Adipose tissue (tissue), 3 donors: ENCODE results near the gene CROCC2. TPM values are rescaled to one million over a fixed set of nuclear protein-coding genes. Genes with fewer than 3 reads are reported as not detected.

Source experiments
- H3K27ac ChIP-seq: one replicate; pipeline ENCODE4 v1.5.1; 2013; ENCODE audit warnings: low read depth, low read length
- WGBS, 3 donors: extraction: QIAGEN DNeasy Blood & Tissue Kit; methylation state at CpG; one replicate each; pipeline ENCODE4 v1.1.7; 2013; 5-methylcytosine and 5-hydroxymethylcytosine counted together
- polyA plus RNA-seq, 3 donors: library from polyadenylated mRNA; stranded (reverse); fragments of 200-250 nt; gene quantifications; one replicate each; pipeline ENCODE4 v1.2.3, GENCODE V29; 2013
- donor health status: healthy with polysubstance abuse.
- donor health status: Bipolar disorder and iron deficiency.
- donor health status: healthy.

Gene CROCC2
- polyA plus RNA-seq, 3 donors, result 0.01 to 1.3 (median 0.02) TPM

- H3K27ac ChIP-seq, result no peak overlapping the region
- 71 to 85% (median 79%) methylated on average over 20 of the region's 20 CpGs for WGBS, 3 donors
These were observed 80.0 kb downstream of the CROCC2 start for GRCh38 chr2:240985881-240986786.

GRCh38 chr2:240986787-240987411, 80.8 kb downstream of the CROCC2 start:
- no peak overlapping the region for H3K27ac ChIP-seq
- 23 to 49% (median 24%) methylated on average over 11 of the region's 11 CpGs for WGBS, 3 donors

GRCh38 chr2:240987588-240987987, 81.5 kb downstream of the CROCC2 start:
- WGBS, 3 donors, result 68 to 89% (median 76%) methylated on average over 6 of the region's 6 CpGs
- H3K27ac ChIP-seq, result no peak overlapping the region

- WGBS, 3 donors, result 92 to 96% (median 92%) methylated on average over 3 of the region's 3 CpGs
- no peak overlapping the region for H3K27ac ChIP-seq
These were observed 82.0 kb downstream of the CROCC2 start for GRCh38 chr2:240988146-240988545.

- no peak overlapping the region for H3K27ac ChIP-seq
- WGBS, 3 donors, result 88 to 92% (median 90%) methylated on average over 6 of the region's 6 CpGs
These were observed 82.6 kb downstream of the CROCC2 start for GRCh38 chr2:240988571-240989271.

- WGBS, 3 donors, result 75 to 86% (median 83%) methylated on average over 17 of the region's 17 CpGs
- H3K27ac ChIP-seq, result no peak overlapping the region
These were observed 83.5 kb downstream of the CROCC2 start for GRCh38 chr2:240989451-240990265.

- H3K27ac ChIP-seq, result no peak overlapping the region
These were observed 84.1 kb downstream of the CROCC2 start for GRCh38 chr2:240990266-240990529.

GRCh38 chr2:240990726-240991377, 84.7 kb downstream of the CROCC2 start:
- WGBS, 3 donors, result 87 to 93% (median 92%) methylated on average over 12 to 13 of the region's 13 CpGs
- H3K27ac ChIP-seq, result no peak overlapping the region

More at GRCh38 chr2:240990266-240990529, 84.1 kb downstream of the CROCC2 start:
- WGBS, 3 donors, result 86 to 98% (median 92%) methylated on average over 2 of the region's 2 CpGs

DNA sequence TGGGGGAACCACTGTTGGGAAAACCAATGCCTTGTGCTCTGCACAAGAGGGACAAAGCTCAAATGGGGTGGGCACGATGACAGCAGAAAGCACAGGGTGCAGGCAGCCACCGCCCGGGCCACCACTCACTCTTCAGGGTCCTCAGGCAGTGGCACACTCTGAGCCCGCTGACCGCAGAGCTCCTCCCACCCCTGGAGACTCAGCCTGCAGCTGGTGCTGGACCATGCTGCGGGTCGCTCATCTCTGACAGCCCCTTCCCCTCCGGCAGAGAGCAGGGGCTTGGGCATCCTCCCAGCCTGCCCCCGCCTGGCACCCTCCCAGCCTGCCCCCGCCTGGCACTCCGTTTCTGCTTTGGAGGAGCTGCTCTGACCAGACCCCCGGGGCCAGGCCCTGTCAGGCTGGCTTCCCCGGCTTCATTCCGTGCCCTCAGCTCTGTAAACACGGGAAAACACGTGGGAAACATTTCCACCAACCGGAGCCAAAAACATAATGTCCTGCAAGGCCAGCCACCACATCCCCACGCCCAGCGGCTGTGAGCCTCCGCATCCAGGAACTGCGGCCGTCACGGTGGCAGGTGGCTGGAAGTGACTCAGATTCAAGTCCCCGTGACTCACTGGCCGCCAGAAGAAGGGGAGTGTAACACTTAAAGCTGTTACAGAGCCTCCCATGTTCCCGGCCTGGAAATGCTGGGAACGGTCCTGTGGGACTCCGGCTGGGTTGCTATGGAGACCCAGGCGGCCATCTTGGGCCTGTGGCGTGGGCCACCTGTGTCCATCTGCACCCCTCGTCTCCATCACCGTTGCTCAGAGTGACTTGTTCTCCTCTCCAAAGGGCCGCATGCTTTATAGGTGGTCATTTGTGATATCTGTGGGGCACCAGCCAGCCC, 85.5 kb downstream of the CROCC2 start:
- H3K27ac ChIP-seq, result no peak overlapping the region
- 43 to 59% (median 52%) methylated on average over 32 to 33 of the region's 33 CpGs for WGBS, 3 donors

GRCh38 chr2:240992572-240993291, 86.6 kb downstream of the CROCC2 start:
- WGBS, 3 donors, result 55 to 76% (median 60%) methylated on average over 20 of the region's 20 CpGs
- H3K27ac ChIP-seq, result no peak overlapping the region

DNA sequence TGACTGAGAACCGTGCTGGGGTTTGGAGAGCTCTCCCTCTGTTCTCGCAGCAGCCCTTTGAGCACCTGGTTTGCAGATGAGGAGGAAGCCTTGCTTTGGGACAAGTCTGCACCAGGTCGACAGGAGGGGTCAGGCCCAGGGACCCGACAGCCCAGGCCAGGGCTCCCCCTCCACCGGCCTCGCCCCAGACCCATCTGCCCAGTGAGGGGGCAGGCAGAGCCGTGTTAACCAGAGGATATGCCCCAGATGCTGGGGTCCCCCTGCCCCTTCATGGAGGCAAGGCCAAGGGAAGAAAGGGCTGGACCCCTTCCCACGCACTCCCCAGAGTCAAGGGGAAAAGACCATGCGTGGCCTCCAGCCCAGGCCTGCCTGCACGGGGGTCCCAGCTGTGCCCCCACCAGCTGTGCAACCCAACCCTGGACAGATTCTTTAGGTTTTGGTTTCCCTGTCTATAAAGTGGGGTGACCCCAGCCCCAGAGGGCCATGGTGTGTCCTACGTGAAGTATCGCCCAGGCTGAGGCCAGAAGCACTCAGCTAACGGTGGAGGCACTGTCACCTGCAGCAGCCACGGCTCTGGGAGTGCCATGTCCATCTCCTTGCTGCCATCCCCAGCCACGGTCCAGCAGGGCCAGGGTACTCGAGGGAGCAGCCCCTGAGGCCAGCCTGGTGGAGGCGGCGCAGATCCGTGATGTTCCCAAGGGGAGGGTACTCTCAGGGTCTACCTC, 87.5 kb downstream of the CROCC2 start:
- 76 to 91% (median 90%) methylated on average over 18 to 19 of the region's 19 CpGs for WGBS, 3 donors
- H3K27ac ChIP-seq, result no peak overlapping the region

DNA sequence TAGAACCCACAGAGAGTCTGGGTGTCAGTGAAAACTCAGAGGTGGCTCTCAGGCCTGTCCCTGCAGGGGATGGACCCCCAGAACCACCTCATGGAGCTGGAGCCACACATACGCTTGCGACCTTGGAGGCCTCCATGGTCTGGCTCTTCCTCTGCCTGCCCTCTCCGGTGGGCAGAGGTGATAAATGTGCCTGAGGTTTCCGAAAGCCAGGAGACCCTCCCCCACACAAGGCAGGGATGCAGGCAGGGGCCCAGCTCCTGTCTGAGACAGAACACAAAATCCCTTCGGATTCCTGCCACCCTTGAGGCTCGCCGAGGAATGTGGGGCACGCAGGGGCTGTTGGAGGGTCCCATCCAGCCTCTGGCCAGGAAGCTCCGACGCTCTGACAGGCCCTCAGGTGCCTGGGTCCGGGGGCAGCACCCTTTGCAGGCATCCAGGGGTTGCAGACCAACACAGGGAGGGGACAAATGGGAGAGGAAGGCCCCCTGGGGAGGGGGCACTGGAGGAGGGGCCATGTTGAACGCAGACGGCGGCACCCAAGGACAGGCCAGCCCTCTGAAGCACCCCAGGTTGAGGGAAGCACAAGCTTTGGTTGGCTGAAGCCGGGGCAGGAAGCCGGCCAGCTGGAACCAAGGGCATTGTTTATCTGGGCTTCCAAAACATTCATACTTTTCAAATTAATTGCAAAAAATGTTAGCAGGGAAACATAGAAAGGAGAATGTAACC, 88.2 kb downstream of the CROCC2 start:
- no peak overlapping the region for H3K27ac ChIP-seq
- 56 to 71% (median 71%) methylated on average over 16 of the region's 16 CpGs for WGBS, 3 donors

GRCh38 chr2:240995041-240996021, 89.2 kb downstream of the CROCC2 start:
- no peak overlapping the region for H3K27ac ChIP-seq
- WGBS, 3 donors, result 68 to 81% (median 69%) methylated on average over 24 of the region's 24 CpGs

DNA sequence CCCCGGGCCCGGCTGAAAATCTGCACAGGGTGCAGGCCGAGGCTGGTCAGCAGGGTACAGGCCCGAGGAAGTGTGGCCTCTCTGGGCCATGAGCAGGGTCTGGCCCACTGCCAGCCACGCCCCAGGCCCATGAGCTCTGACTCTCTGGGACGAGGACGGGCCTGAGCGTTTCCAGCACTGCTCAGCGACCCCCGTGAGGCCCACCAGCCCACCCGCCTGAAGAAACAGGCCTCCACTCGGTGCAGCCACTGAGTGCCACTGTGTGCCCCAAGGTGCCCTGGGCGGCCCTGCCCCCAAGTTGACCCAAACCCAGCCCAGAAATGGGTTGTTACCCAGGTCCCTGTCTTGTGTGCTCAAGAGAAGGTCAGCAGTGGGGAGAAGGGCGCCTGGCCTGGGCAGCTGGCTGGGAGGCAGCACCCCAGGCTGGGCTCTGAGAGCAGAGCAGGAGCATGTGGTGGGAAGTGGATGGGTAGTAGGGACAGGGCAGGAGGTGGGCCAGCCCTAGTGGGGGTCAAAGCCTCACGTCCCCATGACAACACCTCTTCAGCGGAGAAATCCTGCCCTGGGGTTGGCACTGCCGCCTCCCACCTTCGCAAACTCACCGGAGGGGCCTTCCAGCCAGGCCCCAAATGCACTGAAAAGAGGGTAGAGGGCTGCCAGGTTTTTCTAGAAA, 90.2 kb downstream of the CROCC2 start:
- WGBS, 3 donors, result 72 to 79% (median 76%) methylated on average over 18 to 19 of the region's 19 CpGs
- no peak overlapping the region for H3K27ac ChIP-seq
